UCSD-AML1 (cell line): Measurements from ENCODE around the gene ABCA7.
A peak's percentile ranks its signal among the peaks of the same experiment; 100 is the strongest.

Experiments used
- DNase-seq: peaks from one replicate; lab custom pipeline; 2025; ENCODE audit not compliant: unreplicated experiment; lab: John Stamatoyannopoulos, UW

The ABCA7 gene

DNA sequence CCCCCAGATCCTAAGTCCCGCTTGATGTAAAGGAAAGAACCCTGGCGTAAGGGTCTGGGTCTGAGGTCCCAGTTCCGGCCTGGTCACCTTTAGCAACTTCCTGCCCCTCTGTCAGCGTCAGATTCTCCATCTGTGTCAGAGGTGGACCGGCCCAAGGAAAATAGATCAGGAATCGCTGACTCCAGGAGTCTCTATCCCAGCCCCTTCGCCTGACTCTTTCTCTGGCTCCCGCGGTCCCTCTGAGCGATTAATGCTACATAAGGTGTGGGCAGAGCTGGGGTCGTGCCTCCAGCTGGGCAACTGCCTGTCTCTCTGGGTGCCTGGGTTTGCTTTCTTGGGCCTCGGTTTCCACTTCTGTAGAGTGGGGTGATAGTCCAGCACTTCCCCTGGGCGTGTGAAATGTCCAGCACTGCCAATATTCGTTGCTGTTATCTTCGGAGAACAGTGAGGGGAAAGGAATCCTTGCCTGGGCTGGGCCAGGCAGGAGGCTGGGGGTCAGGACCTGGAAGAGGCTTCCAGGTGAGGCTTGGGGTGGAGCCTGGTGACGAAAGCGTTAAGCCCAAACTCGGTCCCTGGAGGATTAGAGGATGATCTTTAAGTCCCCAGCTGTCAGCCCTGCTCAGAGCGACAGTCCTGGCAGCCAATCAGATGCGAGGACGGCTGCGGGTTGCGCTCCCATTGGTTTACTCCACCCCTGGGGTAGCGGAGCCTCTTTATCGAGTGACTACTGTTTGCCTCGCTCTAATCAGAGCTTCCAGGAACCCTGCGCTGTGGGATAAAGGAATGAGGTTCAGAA lies 767 bp downstream of the ABCA7 start:
- DNase-seq = peak; percentile 84

DNA sequence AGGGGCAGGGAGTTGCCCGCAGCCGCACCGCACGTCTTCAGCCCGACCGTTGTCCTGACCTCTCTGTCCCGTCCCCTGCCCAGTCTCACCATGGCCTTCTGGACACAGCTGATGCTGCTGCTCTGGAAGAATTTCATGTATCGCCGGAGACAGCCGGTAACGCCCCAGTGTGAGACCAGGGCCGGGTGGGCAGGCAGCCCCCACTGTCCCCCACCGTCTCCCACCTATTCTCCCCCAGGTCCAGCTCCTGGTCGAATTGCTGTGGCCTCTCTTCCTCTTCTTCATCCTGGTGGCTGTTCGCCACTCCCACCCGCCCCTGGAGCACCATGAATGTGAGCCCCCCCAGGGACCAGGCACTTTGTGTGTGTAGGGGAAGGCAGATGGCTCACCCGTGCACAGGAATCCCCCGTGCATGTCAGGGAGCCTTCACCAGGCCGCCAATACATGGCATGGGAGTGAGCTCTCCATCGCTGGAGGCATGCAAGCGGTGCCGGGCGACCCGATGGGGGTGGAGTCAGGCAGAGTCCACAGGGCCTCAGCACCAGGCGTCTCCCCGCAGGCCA lies 1.4 kb downstream of the ABCA7 start:
- no peak for DNase-seq

DNA sequence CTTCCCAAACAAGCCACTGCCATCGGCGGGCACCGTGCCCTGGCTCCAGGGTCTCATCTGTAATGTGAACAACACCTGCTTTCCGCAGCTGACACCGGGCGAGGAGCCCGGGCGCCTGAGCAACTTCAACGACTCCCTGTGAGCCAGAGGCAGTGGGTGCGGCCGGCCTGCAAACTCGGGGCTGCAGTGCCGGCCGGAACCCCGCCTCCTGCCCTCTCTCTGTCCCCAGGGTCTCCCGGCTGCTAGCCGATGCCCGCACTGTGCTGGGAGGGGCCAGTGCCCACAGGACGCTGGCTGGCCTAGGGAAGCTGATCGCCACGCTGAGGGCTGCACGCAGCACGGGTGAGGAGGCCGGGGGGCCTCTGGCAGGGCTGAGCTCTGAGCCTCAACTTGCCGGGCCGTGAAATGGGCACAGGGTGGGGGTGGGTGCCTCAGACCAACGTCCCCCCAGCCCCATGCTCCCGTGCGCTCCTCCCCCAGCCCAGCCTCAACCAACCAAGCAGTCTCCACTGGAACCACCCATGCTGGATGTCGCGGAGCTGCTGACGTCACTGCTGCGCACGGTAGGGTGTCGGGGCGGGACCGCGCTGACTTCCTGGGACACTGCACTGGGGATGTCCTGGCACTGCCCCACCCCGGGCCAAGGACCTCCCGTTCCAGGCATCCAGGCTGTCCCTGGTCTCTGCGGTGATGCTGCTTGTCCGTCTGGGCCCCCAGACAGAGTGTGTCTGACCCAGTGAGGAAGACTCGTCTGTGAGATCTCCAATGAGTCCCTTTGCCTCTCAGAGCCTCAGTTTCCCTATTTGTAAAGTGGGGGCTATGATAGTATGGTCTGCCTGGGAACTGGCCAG lies 2.2 kb downstream of the ABCA7 start:
- no peak for DNase-seq

DNA sequence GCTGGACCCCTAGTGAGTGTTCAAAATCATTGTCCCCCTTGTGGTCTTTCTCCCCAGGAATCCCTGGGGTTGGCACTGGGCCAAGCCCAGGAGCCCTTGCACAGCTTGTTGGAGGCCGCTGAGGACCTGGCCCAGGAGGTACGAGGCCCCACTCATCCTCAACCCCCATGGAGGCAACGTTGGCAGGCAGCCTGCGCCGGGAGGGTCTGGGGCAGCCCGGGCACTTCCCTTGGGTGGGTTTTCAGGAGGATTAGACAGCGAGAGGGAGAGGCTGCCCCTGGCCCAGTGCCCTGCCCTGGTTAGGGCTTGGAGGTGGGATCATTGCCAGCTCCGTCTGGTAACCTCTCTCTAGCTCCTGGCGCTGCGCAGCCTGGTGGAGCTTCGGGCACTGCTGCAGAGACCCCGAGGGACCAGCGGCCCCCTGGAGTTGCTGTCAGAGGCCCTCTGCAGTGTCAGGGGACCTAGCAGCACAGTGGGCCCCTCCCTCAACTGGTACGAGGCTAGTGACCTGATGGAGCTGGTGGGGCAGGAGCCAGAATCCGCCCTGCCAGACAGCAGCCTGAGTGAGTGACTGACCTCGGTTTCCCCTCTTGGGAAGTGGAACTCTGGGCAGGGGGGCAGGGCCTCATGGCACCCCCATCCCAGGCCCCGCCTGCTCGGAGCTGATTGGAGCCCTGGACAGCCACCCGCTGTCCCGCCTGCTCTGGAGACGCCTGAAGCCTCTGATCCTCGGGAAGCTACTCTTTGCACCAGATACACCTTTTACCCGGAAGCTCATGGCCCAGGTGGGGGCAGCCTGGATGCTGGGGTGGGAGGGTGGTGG lies 3.0 kb downstream of the ABCA7 start:
- DNase-seq = no peak

DNA sequence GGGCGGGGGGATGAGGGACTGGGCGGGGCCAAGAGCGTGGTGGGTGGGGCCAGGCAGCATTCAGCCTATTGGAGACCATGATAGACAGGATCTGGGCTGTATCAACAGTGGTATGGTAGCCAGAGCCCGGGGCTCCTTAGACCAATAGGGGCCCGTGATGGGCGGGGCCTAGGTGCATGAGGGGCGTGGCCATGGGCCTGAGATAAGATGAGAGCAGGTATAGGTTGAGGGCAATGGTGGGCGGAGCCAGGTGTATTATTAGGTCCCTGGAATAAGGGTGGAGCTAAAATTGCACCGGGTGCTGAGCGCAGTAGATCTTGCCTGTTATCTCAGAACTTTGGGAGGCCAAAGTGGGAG lies 5.3 kb downstream of the ABCA7 start:
- DNase-seq = peak; percentile 27

DNA sequence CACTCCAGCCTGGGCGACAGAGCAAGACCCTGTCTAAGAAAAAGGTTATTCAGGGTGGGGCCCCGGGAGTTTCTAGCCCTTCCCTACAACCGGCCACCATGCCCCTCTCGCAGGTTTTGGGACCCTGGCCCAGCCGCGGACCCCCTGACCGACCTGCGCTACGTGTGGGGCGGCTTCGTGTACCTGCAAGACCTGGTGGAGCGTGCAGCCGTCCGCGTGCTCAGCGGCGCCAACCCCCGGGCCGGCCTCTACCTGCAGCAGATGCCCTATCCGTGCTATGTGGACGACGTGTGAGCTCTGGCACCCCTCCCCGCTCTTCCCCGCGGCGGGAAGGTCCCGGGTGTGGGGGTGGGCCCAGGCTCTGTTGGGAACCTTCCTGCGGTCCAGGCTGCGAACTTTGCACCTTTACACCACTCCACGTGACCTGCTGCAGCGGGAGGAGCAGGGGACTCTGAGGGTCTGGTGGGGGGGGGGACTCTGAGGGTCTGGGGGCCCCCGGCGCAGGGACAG lies 6.3 kb downstream of the ABCA7 start:
- DNase-seq = no peak

DNA sequence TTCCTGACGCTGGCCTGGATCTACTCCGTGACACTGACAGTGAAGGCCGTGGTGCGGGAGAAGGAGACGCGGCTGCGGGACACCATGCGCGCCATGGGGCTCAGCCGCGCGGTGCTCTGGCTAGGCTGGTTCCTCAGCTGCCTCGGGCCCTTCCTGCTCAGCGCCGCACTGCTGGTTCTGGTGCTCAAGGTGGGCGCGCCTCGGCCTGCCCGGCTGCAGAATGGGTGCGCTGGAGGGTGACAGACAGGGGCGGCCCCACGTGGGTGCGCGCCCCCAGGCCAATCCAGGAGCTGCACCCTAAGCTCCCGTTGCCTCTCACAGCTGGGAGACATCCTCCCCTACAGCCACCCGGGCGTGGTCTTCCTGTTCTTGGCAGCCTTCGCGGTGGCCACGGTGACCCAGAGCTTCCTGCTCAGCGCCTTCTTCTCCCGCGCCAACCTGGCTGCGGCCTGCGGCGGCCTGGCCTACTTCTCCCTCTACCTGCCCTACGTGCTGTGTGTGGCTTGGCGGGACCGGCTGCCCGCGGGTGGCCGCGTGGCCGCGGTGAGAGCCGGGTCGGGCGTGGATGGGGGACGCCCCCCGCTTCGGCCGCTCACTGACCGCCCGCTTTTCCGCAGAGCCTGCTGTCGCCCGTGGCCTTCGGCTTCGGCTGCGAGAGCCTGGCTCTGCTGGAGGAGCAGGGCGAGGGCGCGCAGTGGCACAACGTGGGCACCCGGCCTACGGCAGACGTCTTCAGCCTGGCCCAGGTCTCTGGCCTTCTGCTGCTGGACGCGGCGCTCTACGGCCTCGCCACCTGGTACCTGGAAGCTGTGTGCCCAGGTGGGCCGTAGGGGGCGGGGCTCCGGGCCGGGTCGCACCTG lies 7.2 kb downstream of the ABCA7 start:
- no peak for DNase-seq

DNA sequence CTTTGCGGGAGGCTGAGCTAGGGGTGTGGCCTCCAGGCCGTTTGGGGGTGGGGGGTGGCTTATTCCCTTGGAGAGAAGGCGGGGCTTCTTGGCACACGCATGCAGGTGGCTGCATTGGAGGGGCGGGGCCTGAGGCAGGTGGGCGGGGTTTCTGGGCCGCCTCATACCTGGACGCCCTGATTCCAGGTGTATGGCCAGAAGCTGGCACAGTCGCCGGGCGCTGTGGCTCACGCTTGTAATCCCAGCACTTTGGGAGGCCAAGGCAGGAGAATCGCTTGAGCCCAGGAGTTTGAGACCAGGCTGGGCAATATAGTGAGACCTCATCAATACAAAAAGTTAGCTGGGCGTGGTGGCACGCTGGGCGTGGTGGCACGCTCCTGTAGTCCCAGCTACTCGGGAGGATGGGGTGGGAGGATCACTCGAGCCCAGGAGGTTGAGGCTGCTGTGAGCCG lies 7.8 kb downstream of the ABCA7 start:
- no peak for DNase-seq

DNA sequence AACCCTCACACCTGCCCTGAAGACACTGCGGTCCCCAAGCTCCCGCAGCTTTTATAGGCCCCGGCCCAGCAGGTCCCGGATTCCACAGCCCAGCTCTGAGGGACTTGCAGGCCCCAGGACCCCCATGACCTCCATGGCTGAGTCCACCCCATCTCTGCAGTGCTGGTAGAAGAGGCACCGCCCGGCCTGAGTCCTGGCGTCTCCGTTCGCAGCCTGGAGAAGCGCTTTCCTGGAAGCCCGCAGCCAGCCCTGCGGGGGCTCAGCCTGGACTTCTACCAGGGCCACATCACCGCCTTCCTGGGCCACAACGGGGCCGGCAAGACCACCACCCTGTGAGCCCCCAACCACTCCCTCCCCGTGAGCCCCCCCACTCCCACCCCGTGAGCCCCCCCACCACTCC lies 9.2 kb downstream of the ABCA7 start:
- no peak for DNase-seq

DNA sequence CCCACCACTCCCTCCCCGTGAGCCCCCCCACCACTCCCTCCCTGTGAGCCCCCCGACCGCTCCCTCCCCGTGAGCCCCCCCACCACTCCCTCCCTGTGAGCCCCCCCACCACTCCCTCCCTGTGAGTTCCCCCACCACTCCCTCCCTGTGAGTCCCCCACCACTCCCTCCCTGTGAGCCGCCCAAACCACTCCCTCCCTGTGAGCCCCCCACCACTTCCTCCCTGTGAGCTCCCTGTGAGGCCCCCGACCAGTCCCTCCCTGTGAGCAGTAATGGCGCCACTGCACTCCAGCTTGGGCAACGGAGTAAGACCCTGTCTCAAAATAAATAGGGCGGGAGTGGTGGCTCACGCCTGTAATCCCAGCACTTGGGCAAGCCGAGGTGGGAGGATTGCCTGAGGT lies 9.9 kb downstream of the ABCA7 start:
- no peak for DNase-seq

DNA sequence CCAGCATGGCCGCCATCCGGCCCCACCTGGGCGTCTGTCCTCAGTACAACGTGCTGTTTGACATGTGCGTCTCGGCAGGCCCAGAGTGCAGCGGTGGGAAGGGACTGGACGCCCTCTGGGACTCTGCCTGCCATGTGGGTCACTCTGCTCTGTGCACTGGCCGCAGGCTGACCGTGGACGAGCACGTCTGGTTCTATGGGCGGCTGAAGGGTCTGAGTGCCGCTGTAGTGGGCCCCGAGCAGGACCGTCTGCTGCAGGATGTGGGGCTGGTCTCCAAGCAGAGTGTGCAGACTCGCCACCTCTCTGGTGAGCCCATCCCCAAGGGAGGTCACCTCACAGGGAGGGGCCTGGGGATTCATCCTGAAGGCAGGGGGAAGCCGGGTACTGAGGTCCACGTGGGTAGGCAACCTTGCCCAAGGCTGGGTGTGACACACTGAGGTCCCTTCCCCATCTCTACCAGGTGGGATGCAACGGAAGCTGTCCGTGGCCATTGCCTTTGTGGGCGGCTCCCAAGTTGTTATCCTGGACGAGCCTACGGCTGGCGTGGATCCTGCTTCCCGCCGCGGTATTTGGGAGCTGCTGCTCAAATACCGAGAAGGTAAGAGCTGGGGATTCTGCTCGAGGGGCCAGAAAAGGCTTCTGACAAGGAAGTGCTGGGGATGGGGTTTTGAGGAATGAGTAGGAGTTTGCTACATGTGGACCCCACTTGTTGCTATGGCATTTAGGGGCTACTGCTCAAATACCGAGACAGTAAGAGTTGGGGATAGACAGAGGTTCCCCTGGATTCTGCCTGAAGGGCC lies 11.3 kb downstream of the ABCA7 start:
- DNase-seq = no peak

DNA sequence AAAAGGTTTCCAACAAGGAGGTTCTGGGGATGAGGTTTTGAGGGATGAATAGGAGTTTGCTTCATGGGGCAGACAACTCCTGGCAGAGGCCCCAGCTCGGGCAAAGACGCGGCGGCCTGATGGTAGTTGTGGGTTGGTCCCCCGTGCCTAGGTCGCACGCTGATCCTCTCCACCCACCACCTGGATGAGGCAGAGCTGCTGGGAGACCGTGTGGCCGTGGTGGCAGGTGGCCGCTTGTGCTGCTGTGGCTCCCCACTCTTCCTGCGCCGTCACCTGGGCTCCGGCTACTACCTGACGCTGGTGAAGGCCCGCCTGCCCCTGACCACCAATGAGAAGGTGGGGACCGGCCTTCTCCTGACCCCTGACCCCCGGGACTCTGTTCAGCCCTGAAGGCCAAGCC lies 11.9 kb downstream of the ABCA7 start:
- DNase-seq = no peak

DNA sequence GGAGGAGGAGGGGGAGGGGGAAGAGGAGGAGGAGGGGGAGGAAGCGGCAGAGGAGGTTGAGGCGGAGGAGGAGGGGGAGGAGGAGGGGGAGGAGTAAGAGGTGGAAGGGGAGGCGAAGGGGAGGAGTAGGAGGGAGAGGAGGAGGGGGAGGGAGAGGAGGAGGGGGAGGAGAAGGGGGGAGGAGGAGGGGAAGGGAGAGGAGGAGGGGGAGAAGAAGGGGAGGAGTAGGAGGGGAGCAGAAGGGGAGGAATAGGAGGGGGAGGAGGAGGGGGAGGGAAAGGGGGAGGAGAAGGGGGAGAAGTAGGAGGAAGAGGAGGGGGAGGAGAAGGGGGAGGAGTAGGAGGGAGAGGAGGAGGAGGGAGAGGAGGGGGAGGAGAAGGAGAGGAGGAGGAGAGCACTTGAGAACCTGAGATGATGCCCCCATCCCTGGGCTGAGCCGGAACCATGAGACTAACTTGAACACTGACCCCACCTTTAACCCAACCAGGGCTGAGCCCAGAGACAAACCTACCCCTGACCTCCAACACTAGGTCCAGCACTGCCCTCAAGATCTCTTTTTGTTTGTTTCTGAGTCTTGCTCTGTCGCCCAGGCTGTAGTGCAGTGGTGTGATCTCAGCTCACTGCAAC lies 12.6 kb downstream of the ABCA7 start:
- no peak for DNase-seq

DNA sequence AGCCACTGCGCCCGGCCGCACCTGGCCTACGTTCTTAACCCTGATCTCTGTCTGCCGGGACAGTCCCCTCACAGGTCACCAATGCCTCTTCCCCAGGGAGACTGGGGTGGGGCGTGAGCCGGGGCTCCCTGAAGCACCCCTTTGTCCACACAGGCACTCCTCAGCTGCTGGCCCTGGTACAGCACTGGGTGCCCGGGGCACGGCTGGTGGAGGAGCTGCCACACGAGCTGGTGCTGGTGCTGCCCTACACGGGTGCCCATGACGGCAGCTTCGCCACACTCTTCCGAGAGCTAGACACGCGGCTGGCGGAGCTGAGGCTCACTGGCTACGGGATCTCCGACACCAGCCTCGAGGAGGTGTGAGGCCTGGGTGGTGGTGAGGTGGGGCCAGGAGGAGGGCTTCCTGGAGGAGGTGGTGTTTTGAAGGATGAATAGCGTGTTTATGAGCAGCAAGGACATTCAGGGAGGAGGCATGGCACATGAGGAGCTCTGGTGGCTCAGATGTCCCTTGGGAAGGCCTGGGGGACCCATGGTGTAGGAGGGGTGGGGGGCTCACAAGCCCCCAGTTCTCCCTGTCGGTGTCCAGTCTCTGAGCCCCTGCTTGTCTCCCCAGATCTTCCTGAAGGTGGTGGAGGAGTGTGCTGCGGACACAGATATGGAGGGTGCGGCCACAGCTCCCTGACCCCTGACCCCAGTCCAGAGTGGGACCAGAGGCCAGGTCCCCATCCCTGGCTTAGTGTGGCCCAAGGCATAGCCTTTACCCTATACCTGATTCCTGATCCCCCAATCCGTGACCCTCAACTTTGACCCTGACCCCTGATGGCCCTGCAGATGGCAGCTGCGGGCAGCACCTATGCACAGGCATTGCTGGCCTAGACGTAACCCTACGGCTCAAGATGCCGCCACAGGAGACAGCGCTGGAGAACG lies 13.5 kb downstream of the ABCA7 start:
- DNase-seq = no peak

DNA sequence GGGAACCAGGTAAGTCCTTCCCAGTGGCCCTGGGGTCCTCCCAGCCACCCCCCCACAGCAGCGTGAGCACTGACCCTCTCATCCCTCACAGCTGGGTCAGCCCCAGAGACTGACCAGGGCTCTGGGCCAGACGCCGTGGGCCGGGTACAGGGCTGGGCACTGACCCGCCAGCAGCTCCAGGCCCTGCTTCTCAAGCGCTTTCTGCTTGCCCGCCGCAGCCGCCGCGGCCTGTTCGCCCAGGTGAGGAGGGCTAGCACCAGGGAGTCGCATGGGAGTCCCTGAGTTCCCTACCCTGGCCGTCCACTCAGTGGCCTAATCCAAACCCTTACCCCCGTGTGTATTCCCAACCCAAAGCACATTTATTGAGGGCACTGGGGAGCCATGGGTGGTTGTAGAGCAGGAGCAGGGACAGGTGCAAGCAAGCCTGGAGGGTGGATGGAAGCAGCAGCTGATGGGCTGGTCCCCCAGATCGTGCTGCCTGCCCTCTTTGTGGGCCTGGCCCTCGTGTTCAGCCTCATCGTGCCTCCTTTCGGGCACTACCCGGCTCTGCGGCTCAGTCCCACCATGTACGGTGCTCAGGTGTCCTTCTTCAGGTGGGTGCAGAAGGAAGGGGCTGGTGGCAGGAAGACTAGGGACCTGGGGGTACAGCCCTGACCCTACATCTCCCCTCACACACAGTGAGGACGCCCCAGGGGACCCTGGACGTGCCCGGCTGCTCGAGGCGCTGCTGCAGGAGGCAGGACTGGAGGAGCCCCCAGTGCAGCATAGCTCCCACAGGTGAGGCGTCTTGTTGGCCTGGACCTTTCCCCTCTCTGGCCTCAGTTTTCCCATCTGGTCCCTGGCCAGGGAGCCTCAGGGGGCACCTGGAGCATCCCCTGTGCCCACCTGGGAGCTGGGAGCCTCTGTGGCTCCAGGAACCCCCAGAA lies 14.5 kb downstream of the ABCA7 start:
- DNase-seq = no peak

DNA sequence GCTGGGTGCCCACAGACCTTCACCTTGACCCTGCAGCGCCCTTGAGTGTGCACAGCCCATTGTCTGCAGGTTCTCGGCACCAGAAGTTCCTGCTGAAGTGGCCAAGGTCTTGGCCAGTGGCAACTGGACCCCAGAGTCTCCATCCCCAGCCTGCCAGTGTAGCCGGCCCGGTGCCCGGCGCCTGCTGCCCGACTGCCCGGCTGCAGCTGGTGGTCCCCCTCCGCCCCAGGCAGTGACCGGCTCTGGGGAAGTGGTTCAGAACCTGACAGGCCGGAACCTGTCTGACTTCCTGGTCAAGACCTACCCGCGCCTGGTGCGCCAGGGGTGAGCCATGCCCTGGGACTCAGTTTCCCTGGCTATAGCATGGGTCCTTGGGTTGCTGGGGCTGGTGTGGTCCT lies 15.1 kb downstream of the ABCA7 start:
- no peak for DNase-seq
